Ishikawa (cell line): ENCODE results near the gene EIF6.

Experiments used
- CEBPB ChIP-seq: IDR thresholded peaks from 2 replicates; pipeline ENCODE4 v1.6.1; 2012
- CREB1 ChIP-seq: IDR thresholded peaks from 2 replicates; pipeline ENCODE4 v1.6.1; 2012; ENCODE audit warnings: low read depth
- EGR1 ChIP-seq: IDR thresholded peaks from 2 replicates; pipeline ENCODE4 v1.6.1; 2012
- EP300 ChIP-seq: IDR thresholded peaks from 2 replicates; pipeline ENCODE4 v1.6.1; 2012; ENCODE audit warnings: borderline replicate concordance
- FOXM1 ChIP-seq: IDR thresholded peaks from 2 replicates; pipeline ENCODE4 v1.6.1; 2012; ENCODE audit warnings: low read depth, borderline replicate concordance
- NFIC ChIP-seq: IDR thresholded peaks from 2 replicates; pipeline ENCODE4 v1.6.1; 2012
- RAD21 ChIP-seq: IDR thresholded peaks from 2 replicates; pipeline ENCODE4 v1.6.1; 2012; ENCODE audit warnings: low read depth
- TAF1 ChIP-seq: IDR thresholded peaks from 2 replicates; pipeline ENCODE4 v1.6.1; 2012; ENCODE audit warnings: low read depth, mild to moderate bottlenecking
- TCF12 ChIP-seq: IDR thresholded peaks from 2 replicates; pipeline ENCODE4 v1.6.1; 2012; ENCODE audit warnings: low read depth
- TEAD4 ChIP-seq: IDR thresholded peaks from 2 replicates; pipeline ENCODE4 v1.6.1; 2012
- YY1 ChIP-seq: IDR thresholded peaks from 2 replicates; pipeline ENCODE4 v1.6.1; 2012; ENCODE audit warnings: low read depth
- ZBTB7A ChIP-seq: IDR thresholded peaks from 2 replicates; pipeline ENCODE4 v1.6.1; 2012; ENCODE audit warnings: low read depth
- TF ChIP-seq, protein P1 (sequence below): IDR thresholded peaks from 2 replicates; pipeline ENCODE4 v1.6.1; 2012; ENCODE audit warnings: low read depth, mild to moderate bottlenecking
- TF ChIP-seq, protein P2 (sequence below): IDR thresholded peaks from 2 replicates; pipeline ENCODE4 v1.6.1; 2012
- TF ChIP-seq, protein P3 (sequence below): IDR thresholded peaks from 2 replicates; pipeline ENCODE4 v1.6.1; 2012

EIF6 gene

DNA sequence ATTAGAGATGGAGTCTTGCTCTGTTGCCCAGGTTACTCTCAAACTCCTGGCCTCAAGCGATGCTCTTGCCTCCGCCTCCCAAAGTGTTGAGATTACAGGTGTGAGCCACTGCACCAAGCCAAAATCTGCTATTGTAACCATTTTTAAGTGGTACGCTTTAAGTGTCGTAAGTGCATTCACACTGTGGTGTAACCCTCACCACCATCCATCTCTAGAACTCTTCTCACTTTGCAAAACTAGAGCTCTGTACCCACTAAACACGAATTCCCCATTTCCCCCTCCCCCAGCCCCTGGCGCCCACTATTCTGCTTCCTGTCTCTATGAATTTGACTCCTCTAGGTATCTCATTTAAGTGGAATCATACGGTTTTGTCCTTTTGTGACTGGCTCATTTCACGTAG is 10.5 kb upstream of the EIF6 start:
- no peak for TF ChIP-seq TCF12
- TF ChIP-seq TAF1 = no peak
- TF ChIP-seq, protein P1, sequence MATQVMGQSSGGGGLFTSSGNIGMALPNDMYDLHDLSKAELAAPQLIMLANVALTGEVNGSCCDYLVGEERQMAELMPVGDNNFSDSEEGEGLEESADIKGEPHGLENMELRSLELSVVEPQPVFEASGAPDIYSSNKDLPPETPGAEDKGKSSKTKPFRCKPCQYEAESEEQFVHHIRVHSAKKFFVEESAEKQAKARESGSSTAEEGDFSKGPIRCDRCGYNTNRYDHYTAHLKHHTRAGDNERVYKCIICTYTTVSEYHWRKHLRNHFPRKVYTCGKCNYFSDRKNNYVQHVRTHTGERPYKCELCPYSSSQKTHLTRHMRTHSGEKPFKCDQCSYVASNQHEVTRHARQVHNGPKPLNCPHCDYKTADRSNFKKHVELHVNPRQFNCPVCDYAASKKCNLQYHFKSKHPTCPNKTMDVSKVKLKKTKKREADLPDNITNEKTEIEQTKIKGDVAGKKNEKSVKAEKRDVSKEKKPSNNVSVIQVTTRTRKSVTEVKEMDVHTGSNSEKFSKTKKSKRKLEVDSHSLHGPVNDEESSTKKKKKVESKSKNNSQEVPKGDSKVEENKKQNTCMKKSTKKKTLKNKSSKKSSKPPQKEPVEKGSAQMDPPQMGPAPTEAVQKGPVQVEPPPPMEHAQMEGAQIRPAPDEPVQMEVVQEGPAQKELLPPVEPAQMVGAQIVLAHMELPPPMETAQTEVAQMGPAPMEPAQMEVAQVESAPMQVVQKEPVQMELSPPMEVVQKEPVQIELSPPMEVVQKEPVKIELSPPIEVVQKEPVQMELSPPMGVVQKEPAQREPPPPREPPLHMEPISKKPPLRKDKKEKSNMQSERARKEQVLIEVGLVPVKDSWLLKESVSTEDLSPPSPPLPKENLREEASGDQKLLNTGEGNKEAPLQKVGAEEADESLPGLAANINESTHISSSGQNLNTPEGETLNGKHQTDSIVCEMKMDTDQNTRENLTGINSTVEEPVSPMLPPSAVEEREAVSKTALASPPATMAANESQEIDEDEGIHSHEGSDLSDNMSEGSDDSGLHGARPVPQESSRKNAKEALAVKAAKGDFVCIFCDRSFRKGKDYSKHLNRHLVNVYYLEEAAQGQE = no peak
- no peak for TF ChIP-seq TEAD4

DNA sequence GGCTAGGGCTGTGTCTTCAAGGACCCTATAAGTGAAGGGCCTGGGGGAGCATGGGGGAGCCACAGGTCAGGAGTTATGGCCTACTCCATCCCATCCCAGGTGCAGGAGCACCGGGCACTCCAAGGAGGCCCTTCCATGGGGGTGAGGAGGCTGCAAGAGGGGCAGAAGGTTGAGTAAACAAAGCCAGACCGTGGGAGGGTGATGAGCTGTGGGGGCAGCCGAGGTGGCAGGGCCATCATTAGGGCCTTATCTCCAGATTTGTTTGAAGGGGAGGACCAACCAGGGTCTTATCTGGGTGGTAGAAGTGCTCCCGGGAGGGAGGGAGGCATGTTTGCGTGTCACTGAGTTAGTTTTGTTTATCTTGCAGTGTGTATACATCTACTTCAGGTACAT is 9.7 kb upstream of the EIF6 start:
- TF ChIP-seq EGR1 (no peak), YY1 (no peak), FOXM1 (no peak), TEAD4 (no peak), TAF1 (no peak), RAD21 (no peak), NFIC (no peak), TCF12 (no peak), ZBTB7A (no peak)
- TF ChIP-seq, protein P2, sequence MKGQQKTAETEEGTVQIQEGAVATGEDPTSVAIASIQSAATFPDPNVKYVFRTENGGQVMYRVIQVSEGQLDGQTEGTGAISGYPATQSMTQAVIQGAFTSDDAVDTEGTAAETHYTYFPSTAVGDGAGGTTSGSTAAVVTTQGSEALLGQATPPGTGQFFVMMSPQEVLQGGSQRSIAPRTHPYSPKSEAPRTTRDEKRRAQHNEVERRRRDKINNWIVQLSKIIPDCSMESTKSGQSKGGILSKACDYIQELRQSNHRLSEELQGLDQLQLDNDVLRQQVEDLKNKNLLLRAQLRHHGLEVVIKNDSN = no peak

DNA sequence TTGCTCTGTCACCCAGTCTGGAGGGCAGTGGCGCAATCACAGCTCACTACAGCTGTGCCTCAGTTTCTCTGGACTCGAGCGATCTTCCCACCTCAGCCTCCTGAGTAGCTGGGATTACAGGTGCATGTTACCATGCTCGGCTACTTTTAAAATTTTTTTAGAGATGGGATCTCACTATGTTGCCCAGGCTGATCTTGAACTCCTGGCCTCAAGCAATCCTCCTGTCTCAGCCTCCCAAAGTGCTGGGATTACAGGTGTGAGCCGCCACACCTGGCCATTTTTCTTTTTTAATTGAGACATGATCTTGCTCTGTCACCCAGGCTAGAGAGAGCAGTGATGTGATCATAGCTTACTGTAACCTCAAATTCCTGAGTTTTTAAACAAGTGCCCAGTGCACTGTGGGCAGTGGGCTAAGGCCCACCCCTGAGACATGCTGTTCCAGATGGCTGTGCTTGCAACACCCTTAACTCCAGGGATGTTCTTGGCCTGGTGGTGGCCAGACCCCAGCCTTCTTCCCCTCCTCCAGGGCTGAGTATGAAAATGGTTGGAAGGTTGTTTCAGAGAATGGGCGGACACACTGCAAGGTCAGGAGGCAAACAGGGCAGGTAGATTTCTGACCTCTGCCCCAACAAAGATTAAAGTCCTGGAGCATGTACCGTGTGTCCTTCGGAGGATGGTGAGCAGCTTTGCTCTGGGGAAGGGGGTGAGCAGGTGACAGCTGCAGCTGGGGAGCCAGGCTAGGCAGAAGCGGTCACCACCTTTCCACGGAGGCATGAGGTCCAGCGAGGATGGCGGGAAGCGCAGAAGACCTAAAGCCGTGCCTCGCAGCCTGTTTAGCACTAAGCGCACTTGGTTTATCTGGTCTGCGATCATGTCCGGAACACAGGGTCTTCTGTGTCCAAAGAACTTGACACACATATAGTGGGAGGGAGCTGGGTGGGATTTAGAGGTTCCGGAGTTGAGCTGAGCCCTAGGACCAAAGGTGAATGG is 9.0 kb upstream of the EIF6 start:
- TF ChIP-seq, protein P3, sequence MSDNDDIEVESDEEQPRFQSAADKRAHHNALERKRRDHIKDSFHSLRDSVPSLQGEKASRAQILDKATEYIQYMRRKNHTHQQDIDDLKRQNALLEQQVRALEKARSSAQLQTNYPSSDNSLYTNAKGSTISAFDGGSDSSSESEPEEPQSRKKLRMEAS = no peak

DNA sequence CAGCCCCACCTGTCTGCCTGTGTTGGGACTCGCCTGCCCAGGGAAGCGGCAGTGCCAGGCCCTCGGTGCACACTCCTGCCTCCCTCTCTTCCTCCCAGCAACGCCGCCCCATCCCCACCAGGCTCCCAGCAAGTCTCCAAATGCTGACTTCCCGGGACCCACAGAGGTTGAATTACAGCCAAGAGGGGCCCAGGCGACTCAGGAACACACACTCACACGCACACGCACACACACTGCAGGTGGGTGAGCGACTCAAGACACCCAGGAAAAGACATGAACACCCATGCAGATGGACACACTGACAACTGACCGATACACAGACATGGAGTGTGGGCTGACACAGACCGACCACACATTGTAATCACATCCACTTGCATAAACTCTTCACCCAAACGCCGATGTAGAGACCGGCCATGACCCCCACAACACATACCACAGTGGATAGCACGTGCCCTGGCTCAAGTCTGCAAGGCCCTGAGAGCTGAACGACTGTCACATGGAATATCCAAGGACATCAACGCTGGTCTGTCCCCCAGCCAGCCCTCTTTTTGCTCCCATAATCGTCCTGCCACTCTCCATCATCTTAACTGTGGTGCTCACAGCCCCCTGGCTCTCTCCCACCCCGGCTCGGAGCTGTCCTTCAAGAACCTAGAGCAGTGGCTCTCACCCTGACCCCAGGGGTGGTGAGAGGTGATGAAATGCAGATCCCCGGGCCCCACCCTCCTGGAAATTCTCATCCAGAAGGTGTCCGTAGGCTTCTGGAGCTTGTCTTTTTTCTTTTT is 8.1 kb upstream of the EIF6 start:
- TF ChIP-seq, protein P2 = no peak
- TF ChIP-seq CEBPB (no peak), YY1 (no peak), TEAD4 (no peak), TAF1 (no peak)
- TF ChIP-seq, protein P1 = no peak

DNA sequence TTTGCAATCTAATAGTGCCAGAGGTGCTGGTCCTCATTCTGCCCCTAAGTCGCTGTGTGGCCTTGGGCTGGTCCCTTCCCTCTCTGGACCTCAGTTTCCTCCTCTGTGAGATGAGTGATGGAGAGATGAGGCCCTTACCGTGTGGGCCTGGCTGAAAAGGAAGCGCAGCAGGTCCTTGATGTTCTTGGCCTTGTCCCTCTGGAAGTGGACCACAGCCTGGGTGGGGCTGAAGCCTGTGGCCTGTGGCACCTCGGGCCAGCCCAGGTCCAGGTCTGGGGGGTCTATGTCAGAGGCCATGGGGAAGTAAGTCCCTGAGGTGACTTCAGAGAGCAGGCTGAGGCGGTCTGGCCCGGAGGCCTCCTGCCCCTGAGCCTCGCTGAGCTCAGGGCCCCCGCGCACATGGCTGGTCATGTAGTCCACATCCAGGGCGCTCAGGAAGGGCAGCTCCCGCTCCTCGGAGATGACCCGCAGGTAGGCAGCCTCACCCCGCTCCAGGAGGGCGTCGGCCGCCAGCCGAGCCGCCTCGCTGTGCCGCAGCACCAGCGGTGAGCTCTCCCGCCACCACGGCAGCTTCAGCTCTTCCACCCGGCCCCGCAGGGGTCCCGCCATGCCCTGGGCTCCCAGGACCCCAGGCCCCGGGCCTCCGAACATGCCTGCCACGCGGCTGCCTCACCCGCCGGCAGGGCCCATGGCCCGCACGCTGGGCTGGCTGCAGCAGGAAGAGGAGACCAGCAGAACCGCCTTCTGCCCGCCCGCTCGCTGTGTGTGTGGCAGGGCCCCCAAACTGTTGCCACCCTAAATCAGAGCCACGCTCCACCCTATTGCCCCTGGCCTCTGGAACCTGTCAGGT is 7.3 kb upstream of the EIF6 start, which contains the start of gene FAM83C:
Gene FAM83C, minus strand, starts transcription at position 772 of the 850 bp plus-strand sequence. Its CDS starts 121 bp downstream, at position 651.
- TF ChIP-seq TEAD4 (no peak), TAF1 (no peak), TCF12 (no peak), ZBTB7A (no peak), EP300 (no peak), EGR1 (no peak), YY1 (no peak), FOXM1 (no peak), CREB1 (no peak), NFIC (no peak), RAD21 (no peak), CEBPB (no peak)
- TF ChIP-seq, protein P1 = no peak
- TF ChIP-seq, protein P3 = no peak
- TF ChIP-seq, protein P2 = no peak
